Amygdala (tissue), 56 donors: Measurements from ENCODE around the gene PMEPA1.

Experiments
- DNase-seq, 56 donors: peaks; one replicate each; lab custom pipeline; 2025; lab: John Stamatoyannopoulos, UW

The PMEPA1 gene

DNA sequence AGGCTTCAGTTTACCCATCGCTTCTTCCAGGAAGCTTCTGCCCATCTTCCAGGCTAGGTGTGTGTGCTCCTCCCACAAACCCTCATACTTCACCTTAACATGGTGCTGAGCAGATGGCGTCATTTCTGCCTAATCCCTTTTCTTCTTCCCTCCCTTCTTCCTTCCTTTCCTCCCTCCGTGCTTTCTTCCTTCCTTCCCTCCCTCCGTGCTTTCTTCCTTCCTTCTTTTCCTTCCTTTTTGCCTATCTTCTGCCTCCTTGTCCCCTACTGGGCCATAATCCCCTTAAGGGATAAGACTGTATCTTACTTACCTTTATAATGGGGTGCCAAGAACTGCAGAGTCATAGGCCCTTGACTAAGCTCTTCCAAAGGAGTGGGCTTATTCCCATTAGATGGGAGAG lies 27.5 kb upstream of the PMEPA1 start:
- DNase-seq: no peak

DNA sequence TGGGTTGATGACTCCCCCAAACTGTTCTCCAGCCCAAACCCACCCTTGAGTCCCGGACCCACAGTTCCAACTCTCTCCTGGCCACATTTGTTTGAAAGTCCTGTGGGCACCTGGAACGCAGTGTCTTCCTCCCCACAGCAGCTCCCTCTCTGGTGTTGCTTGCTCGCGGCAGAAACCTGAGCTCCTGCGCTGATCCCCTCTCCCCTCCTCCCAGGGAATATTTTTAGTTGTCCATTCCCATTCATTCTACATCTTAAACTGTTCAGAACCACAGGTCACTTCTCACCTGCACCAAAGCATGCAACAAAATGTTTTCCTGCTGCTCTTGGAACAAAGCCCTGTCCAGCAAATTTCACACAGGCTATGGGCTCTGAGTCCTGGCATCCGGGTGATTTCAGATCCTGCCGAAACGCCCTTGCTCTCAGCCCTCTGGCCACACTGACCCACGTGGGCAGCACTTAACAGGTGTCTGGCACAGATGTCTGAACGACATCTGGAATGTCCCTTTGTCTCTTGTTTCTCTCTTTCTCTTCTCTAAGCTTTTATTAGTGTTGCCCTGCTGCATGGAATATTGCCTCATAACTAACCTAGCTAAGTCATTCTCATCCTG lies 27.0 kb upstream of the PMEPA1 start:
- no peak for DNase-seq

DNA sequence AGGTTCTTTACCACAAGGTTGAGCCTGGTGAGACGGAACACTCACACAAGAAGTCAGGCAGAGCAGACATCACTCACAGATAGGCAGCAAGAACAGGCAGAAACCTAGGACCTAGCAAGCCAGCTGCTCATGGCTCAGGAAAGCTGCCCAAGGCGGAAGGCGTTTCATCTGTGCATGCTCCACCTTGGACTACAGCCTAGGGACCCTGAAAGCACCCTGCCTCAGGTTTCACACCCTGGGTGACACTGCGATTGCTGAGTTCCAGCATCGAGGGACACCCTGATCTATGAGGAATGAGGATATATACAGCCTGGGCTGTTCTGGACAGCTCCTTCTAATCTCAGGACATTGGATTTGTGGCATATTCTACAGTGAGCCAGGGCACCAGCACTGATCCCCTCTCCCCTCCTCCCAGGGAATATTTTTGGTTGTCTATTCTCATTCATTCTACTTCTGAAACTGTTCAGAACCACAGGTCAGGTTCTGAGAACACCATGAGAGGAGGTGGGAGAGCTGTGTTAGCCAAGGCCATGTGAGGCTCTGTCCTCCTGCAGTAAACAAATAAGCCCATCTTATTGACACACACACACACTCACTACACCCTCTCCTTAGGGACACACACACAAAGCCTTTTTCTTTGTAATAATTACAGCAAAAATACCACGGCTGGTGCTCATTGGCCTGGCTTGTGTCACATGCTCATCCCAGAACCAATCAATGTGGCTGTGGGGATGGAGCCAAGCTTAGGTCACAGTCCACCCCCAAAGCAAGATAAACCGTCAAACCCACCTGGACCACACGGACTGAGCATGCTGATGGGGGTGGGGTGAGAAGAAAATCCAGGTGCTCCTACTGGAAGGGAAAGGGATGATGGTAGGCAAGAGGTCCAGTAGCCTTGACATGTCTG lies 26.3 kb upstream of the PMEPA1 start:
- no peak for DNase-seq

DNA sequence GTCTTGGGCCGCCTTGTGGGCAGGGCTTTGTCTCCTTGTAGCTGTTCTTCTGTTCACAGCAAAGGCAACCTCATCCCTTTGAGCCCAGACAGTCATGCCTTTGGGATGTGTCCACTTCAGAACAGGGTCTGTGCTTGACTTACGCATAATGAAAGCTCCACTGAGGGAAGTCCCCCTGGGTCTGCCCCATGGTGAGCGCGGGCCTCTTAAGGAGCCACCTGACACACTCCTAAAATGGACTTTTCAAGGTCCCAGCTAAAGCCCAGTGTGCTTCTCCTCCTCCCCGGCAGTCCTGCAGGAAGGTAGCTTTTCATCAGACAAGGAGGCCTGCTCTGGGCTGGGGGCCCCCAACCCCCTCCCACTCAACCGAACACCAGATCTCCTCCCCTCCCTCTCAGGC lies 24.9 kb upstream of the PMEPA1 start:
- no peak for DNase-seq

DNA sequence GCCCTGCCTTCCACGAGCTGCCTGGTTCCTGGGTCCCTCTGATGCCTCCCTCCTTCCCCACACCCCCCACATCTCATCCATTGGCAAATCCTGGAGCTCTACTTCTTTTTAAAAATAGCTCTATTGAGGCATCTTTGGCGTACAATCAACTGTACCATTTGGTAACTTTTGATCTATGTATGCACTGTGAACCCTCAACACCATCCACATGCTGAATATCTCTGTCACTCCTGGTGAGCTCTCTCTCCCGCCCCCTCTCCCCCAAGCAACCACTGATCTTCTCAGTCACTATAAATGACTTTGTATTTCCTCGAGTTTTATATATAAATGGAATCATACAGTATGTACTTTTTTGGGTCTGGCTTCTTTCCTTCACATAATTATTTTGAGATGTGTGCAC lies 22.4 kb upstream of the PMEPA1 start:
- no peak for DNase-seq

DNA sequence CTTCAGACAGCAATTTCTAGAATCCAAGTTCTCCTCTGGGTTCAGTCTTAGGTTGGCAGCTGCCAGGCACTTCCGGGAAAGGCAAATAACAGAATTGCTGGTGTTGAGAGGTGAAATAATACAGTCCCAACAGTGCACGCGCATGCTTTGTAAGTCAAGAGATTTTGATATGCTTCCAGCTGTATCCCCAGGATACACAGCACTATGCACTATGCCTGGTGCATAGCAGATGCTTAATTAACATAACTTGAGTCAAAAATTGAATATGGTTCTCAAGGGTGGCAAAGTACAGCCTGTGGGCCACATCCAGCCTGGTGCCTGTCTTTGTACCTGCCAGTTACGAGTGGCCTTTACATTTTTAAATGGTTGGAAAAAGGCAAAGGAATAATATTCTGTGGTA lies 18.9 kb upstream of the PMEPA1 start:
- DNase-seq: no peak

DNA sequence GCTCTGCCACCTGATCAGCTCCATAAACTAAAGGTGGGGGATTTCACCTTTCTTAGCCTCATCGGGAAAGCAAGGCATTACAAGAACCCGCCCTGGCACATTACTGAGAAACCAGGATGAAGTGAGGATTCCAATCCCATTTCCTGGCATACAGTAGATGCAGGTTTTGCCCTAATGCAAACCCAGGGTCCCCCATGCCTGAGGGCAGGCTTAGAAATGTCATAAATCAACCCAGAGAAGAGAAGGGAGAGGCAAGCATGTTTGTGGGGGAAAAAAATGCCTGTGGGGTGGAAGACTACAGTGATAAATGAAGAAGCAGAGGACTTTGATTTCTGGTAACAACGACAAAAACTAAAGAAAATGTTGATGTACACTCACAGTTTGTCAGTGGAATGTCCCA lies 18.0 kb upstream of the PMEPA1 start:
- no peak for DNase-seq

DNA sequence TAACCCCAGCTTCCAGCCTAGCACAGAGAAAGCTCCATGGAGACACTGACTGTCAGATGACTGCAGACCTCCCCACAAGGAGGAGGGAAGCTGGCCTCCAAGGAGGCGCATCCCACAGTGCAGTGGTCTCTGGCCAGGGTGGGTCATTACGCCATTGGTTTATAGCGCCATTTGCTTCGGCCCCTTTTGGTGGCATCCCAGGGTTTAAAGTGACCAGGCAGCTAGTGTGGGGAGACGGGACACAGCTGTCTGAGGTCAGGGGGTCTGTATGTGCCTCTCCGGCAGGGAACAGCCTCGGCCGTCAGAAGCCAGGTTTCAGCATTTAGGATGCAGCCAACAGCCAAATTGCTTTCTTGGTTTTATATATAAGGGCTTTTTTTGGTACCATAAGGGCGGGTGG lies 15.8 kb upstream of the PMEPA1 start:
- no peak for DNase-seq

DNA sequence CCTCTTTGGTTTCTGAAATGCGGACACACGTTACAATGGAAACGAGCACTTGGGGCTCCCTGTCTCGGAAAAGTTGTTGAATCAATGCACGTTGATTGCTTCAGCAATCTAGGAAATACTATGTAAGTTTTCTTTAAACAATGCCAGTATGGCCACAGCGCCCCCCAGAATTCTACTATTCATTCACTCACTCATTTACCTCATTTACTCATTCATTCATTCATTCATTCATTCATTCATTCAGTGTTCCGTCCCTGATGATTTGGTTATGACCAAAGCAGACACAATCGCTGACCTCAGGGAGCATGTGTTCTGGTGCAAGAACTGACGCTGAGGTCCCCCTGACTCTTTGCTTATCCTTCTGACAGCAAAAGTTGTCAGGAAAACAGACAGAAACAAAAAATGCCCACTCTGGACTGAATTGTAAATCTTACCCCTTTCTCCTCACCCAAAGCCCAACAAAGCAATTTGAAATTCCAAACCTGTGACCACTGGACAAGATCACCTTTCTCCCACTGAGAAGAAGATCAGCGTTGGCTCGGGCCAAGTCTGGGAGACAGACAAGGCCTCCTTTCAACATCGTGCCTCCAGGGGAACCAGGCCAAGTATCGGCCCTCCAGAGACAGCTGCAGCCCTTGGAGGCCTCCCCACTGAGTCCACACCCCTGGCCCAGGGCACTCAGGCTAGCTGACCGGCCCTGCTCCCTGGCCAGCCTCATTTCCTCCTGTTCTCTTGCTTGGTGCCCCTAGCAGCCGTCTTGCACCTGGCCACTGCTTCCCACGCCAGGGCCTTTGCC lies 15.0 kb upstream of the PMEPA1 start:
- DNase-seq: peak in 10 of 56 donors; percentile 14 to 33 (median 28)

DNA sequence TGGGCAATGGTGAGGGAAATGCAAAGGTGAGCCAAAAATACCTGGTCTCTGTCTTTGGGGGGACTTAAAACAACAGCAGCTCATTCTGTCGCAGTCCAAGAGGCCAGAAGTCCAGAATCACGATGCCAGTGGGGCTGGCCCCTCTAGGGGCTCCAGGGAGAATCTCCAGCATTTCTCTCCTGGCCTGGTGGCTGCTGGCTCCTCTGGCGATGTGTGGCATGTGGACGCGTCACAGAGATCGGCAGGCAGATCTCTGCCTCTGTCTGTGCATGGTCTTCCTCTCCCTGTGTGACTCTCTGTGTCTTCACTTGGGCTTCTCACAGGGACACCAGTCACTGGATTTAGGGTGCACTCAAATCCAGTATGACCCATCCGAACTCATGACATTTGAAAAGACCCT lies 14.0 kb upstream of the PMEPA1 start:
- no peak for DNase-seq

DNA sequence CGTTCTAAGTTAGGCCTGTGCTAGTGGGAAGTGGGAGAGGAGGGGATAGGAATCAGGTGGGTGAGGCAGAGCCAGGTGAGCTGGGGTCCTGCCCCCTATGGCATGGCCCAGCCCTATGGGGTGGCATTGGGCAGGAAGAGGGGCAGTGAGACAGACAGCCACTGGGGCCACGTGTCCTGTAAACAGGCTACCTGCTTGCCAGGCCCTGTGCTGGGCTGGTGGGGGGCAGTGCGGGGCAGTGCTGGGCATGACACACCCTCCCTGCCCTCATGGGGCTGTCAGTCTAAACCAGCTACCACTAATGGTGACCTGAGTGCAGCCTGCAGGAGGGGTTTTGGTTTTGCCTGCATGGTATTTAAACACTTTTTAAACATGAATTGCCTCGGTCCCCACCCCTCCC lies 10.1 kb upstream of the PMEPA1 start:
- DNase-seq: no peak

DNA sequence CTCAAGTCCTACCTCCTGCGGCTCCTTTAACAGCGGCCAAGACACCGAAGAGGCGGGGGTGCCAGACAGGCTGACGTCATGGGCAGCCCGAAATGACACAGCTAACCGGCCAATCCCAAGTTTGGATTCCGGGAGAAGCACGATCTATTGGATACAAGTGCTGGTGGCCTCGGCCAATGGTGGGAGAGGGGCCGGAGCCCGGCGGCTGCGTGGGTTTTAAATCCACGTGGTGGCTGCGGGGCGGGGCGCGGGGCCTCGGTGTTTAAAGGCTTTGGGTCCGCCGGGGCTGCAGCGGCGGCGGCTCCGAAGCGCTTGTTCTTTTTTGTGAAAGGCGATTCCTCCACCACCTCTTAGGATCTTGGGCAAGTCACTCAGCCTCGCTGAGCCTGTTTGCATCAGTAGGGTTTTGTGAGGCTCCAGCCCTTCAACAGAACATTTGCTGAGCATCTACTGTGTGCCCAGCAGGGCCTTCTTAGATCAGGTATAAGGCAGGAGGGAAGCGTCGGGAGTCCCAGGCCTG lies 8.7 kb upstream of the PMEPA1 start:
- DNase-seq: peak; percentile 38 to 99 (median 96)

DNA sequence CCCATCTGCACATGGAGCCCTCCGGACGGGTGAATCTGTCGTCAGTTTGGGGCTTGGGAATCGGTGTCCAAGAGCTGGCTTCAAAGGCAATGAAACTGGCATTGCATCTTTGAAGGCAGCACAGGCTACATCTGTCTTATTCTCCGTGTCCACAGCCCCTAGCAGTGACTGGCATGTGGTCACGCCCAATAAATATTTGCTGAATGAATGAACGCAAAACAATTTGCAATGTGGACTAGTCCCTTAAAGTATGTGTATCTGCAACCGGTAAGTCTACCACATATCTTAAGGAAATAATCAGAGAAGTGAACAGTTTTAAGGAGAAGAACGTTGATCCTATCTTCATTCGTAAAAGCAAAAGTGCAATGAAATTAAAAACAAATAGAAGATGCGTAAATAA lies 8.0 kb upstream of the PMEPA1 start:
- no peak for DNase-seq

DNA sequence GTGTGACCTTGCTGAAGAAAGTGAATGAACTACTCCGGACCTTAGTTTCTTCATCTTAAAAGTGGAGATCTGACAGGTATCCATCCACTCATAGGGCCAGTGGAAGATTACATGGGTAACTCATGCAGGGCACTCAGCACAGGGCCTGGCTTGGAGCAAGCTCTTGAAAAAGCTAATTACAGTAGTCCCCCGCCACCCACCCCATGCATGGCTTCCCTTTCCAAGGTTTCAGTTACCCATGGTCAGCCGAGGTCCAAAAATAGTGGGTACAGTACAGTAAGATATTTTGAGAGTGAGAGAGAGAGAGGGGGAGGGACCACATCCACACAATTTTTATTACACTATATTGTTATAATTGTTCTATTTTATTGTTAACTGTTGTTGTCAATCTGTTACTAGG lies 7.1 kb upstream of the PMEPA1 start:
- peak in 3 of 56 donors; percentile 8 to 22 (median 9) for DNase-seq

DNA sequence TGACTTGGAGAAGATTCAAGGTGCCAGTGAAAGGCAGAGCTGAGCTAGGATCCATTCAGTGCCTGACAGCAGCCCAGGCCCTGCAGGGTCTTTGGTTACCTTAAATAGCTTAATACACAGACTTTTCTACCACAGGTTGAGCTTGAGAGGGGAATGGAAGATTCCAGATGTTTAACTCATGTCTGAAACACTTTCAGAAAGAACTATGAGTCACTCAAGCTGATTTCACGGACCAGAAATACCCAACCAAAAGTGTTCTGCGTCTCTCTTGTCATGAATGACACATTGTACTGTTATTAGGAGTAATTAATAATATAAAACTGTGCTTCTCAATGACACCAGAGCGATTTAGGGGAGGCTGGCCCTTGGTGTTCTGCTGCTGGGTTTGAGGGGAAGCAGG lies 6.4 kb upstream of the PMEPA1 start:
- no peak for DNase-seq

DNA sequence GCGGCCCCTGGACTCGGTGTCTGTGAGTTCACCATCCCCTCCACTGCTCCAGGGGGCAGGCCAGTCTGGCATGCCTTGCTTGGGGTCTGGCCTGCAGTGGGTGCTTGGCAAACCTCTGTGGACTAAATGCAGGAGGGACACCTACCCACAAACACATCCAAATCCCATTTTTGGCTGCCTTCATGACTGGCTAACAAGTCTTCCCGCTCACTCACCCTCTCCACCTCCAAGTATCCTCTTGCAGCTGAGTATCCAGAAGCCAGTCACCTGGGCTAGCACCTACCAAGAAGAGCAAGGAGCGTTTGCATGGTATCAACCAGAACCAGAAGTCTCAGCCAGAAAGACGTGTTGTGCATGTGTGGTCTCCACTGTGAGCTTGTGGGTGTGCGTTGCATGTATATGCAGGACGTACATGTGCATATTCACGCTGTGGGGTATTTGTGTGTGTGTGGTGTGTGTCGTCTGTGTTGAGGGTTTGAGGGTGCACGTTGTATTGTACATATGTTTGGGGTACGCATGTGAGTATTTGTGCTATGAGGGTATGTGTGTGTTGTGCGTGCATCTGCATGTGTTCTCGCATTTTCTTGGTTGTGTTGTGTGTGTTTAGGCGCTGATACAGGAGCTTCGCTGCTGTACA lies 5.6 kb upstream of the PMEPA1 start:
- DNase-seq: no peak

DNA sequence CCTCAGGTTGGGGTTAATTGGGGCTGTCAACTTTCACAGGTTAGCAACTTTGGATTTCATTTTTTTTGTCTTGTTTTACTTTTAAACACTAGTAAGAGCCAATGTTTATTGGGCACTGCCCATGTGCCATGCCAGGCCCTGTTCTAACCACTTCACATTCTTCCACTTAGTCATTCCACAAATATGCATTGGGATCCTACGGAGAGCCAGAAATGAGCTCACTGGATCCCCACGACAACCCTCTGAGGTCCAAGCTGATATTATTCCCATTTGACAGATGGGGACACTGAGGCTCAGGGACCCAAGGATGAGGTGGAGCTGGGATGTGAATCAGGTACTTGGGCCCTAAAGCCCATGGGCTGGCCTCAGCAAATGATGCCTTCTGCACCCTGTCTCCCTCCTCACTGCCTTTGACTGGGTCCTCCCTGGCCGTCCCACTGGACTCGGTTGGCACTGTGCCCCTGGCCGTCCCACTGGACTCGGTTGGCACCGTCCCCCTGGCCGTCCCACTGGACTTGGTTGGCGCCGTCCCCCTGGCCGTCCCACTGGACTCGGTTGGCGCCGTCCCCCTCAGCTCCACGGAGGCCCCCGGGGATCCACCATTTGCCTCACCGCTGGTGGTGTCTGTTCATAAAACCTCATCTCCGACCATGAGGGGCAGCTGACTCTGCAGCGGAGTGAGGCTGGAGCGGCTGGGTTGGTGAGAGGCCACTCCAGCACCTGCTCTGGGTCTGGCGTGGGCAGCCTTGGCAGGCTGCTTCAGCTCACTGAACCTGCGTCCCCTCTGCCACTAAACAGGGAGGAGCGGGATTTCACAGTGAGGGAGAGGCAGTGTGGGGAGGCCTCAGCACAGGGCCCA lies 4.8 kb upstream of the PMEPA1 start:
- DNase-seq: no peak

DNA sequence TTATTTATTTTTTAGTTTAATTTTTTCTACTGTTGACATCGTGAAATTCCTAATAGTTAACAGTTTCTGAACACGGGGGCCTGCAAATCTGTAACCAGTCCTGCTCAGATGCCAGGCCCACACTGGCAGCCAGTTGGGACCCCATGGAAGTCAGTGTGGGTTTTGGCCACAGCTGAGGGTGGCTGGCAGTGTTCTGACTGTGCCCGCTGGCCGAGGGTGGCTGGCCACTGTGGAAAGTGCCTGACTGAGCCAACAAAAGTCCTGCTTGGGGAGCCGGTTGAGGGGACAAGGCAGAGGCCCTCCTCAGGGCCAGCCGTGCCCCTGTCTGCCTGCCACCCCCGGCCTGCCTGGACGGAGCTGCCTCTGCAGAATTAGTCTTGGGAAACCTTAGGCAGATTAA lies 4.1 kb upstream of the PMEPA1 start:
- peak in 5 of 56 donors; percentile 15 to 49 (median 16) for DNase-seq

DNA sequence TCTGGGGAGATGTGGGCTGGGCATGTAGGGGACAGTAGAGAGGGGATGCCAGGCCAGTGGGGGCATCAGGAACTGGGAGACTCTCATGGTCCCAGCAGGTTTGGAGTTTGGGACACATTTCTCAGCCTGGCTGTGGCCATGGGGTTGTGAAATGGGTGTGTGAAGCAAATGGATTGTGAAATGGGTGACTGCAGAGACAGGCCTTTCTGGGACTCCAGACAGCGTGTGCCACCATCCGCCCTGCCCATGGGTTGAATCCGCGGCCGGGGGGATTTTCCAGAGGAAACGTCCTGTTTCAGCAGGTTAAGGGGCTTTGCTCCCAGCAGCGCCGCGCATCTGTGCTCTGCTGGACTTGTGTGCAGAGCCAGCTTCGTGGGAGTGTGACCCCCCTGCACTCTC lies 3.7 kb upstream of the PMEPA1 start:
- DNase-seq: no peak
